ENCODE data around the gene CTIF. TPM values are rescaled to one million over a fixed set of nuclear protein-coding genes. Genes with fewer than 3 reads are reported as not detected.

The CTIF gene
- total and polyA plus RNA-seq, 2 experiments from 2014 or later = 22.1 to 27.9 TPM

- Histone ChIP-seq H3K9me2 (replicated peaks; ENCODE audit: insufficient read depth) (no peaks in the 10 kb centered on the region), H3K4me2 (peak overlapping the region; percentile 41), H3K9me3 (ENCODE audit: low read depth) (no peaks in the 10 kb centered on the region), H3K4me3 (no peak overlapping the region), H3K27ac (peak overlapping the region; percentile 77), H3K4me1 (ENCODE audit: insufficient read depth) (peaks cover 56% of the 10 kb centered on the region), H2AFZ (no peak overlapping the region), H3K27me3 (no peaks in the 10 kb centered on the region), H3K36me3 (replicated peaks; ENCODE audit: insufficient read depth, low read depth) (no peaks in the 10 kb centered on the region), H4K20me1 (ENCODE audit: insufficient read depth, poor library complexity, severe bottlenecking) (no peaks in the 10 kb centered on the region), H3K79me2 (peaks cover 13% of the 10 kb centered on the region)
- DNase-seq (ENCODE audit: low spot score) = no peak
- TF ChIP-seq EZH2phosphoT487 (IDR thresholded peaks at IDR 0.05; ENCODE audit: low read depth, severe bottlenecking, unreplicated experiment) = no peak
- TF ChIP-seq, protein P1, sequence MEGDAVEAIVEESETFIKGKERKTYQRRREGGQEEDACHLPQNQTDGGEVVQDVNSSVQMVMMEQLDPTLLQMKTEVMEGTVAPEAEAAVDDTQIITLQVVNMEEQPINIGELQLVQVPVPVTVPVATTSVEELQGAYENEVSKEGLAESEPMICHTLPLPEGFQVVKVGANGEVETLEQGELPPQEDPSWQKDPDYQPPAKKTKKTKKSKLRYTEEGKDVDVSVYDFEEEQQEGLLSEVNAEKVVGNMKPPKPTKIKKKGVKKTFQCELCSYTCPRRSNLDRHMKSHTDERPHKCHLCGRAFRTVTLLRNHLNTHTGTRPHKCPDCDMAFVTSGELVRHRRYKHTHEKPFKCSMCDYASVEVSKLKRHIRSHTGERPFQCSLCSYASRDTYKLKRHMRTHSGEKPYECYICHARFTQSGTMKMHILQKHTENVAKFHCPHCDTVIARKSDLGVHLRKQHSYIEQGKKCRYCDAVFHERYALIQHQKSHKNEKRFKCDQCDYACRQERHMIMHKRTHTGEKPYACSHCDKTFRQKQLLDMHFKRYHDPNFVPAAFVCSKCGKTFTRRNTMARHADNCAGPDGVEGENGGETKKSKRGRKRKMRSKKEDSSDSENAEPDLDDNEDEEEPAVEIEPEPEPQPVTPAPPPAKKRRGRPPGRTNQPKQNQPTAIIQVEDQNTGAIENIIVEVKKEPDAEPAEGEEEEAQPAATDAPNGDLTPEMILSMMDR (IDR thresholded peaks at IDR 0.05; ENCODE audit: poor library complexity) = no peak
- TF ChIP-seq EZH2 (IDR thresholded peaks at IDR 0.05; ENCODE audit: borderline replicate concordance) = no peak
- WGBS (ENCODE audit: low lambda C conversion rate, missing lambda C conversion rate) = 63% methylated on average over 13 of the region's 13 CpGs
These were observed 295.0 kb downstream of the CTIF start for GRCh38 chr18:48833701-48834412.

DNA sequence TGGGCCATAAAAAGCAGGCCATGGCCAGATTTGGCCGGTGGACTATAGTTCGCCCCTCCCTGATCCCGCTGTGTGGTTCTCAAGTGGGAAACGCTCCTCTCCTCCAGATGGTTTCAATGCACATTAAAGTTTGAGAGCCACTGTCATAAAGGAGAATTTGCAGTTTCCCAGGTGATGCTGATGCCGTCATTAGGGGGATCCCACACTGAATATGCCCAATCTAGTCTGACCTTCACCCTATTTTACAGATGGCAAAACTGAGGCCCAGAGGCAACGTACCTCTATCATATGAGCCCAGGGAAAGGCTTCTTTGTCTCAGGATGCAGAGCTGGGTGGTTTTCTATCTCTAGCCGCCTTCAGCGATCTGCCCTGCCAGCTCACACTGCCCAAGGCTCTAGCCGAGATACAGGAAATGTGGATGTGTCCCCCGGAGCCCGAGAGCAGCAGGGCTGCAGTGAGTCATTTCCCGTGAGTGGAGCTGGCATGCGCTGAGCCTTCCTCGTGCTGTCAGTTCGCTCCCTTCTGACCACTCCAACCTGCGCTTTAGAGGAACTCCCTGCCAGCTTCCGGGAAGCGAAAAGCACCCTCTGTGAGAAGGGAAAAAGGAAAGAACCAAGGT lies 295.7 kb downstream of the CTIF start:
- Histone ChIP-seq H3K9me2 (replicated peaks; ENCODE audit: insufficient read depth) (no peaks in the 10 kb centered on the region), H2AFZ (no peak overlapping the region), H3K27ac (peak overlapping the region; percentile 77), H3K36me3 (replicated peaks; ENCODE audit: insufficient read depth, low read depth) (no peaks in the 10 kb centered on the region), H3K4me2 (peak overlapping the region; percentile 41), H3K79me2 (peaks cover 13% of the 10 kb centered on the region), H4K20me1 (ENCODE audit: insufficient read depth, poor library complexity, severe bottlenecking) (no peaks in the 10 kb centered on the region), H3K9me3 (ENCODE audit: low read depth) (no peaks in the 10 kb centered on the region), H3K4me1 (ENCODE audit: insufficient read depth) (peaks cover 55% of the 10 kb centered on the region), H3K4me3 (no peak overlapping the region), H3K27me3 (no peaks in the 10 kb centered on the region)
- TF ChIP-seq EZH2phosphoT487 (IDR thresholded peaks at IDR 0.05; ENCODE audit: low read depth, severe bottlenecking, unreplicated experiment) (no peak), EZH2 (IDR thresholded peaks at IDR 0.05; ENCODE audit: borderline replicate concordance) (no peak)
- TF ChIP-seq, protein P1 (IDR thresholded peaks at IDR 0.05; ENCODE audit: poor library complexity) = no peak
- WGBS (ENCODE audit: low lambda C conversion rate, missing lambda C conversion rate) = 68% methylated on average over 18 of the region's 18 CpGs
- DNase-seq (ENCODE audit: low spot score) = no peak

- H3K9me3 ChIP-seq (ENCODE audit: low read depth) = no peaks in the 10 kb centered on the region
- H4K20me1 ChIP-seq (ENCODE audit: insufficient read depth, poor library complexity, severe bottlenecking) = no peaks in the 10 kb centered on the region
- no peaks in the 10 kb centered on the region for H3K36me3 ChIP-seq (replicated peaks; ENCODE audit: insufficient read depth, low read depth)
- H2AFZ ChIP-seq = no peak overlapping the region
- H3K4me2 ChIP-seq = no peak overlapping the region
- H3K4me3 ChIP-seq = no peak overlapping the region
- peak overlapping the region; percentile 77 for H3K27ac ChIP-seq
- peaks cover 13% of the 10 kb centered on the region for H3K79me2 ChIP-seq
- no peaks in the 10 kb centered on the region for H3K9me2 ChIP-seq (replicated peaks; ENCODE audit: insufficient read depth)
- H3K27me3 ChIP-seq = no peaks in the 10 kb centered on the region
- no peak for DNase-seq (ENCODE audit: low spot score)
- H3K4me1 ChIP-seq (ENCODE audit: insufficient read depth) = peaks cover 53% of the 10 kb centered on the region
- WGBS (ENCODE audit: low lambda C conversion rate, missing lambda C conversion rate) = 70% methylated on average over 3 of the region's 3 CpGs
- no peak for TF ChIP-seq EZH2phosphoT487 (IDR thresholded peaks at IDR 0.05; ENCODE audit: low read depth, severe bottlenecking, unreplicated experiment)
- TF ChIP-seq, protein P1 (IDR thresholded peaks at IDR 0.05; ENCODE audit: poor library complexity) = no peak
- TF ChIP-seq EZH2 (IDR thresholded peaks at IDR 0.05; ENCODE audit: borderline replicate concordance) = no peak
These were observed 296.3 kb downstream of the CTIF start for GRCh38 chr18:48835119-48835518.

All from hepatocyte (in vitro differentiated cells).